ENCODE data around the gene NFKB1.

GRCh38 chr4:102624505-102624904 lies 123.3 kb downstream of the NFKB1 start:
- TF ChIP-seq, protein P1, sequence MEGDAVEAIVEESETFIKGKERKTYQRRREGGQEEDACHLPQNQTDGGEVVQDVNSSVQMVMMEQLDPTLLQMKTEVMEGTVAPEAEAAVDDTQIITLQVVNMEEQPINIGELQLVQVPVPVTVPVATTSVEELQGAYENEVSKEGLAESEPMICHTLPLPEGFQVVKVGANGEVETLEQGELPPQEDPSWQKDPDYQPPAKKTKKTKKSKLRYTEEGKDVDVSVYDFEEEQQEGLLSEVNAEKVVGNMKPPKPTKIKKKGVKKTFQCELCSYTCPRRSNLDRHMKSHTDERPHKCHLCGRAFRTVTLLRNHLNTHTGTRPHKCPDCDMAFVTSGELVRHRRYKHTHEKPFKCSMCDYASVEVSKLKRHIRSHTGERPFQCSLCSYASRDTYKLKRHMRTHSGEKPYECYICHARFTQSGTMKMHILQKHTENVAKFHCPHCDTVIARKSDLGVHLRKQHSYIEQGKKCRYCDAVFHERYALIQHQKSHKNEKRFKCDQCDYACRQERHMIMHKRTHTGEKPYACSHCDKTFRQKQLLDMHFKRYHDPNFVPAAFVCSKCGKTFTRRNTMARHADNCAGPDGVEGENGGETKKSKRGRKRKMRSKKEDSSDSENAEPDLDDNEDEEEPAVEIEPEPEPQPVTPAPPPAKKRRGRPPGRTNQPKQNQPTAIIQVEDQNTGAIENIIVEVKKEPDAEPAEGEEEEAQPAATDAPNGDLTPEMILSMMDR (IDR thresholded peaks at IDR 0.05; ENCODE audit: low read depth, low read length): no peak
- no peak for TF ChIP-seq EZH2phosphoT487 (IDR thresholded peaks at IDR 0.05; ENCODE audit: low read depth)
